Endothelial cell (in vitro differentiated cells): Measurements from ENCODE around the gene PPP1R3C. TPM values are rescaled to one million over a fixed set of nuclear protein-coding genes. Genes with fewer than 3 reads are reported as not detected.

ENCODE experiments used
- DNase-seq: peaks from one replicate; pipeline ENCODE4 v3.0.0; 2021; ENCODE audit warnings: low spot score
- H3K27ac Mint-ChIP-seq: one replicate; pipeline ENCODE4 v1.8.0; 2021; ENCODE audit warnings: mixed read lengths, inconsistent platforms; ENCODE audit not compliant: unreplicated experiment
- H3K27me3 Mint-ChIP-seq: one replicate; pipeline ENCODE4 v1.8.0; 2021; ENCODE audit warnings: mild to moderate bottlenecking, moderate library complexity, mixed read lengths, inconsistent platforms; ENCODE audit not compliant: unreplicated experiment
- H3K36me3 Mint-ChIP-seq: one replicate; pipeline ENCODE4 v1.8.0; 2021; ENCODE audit warnings: mild to moderate bottlenecking, low read depth, mixed read lengths, inconsistent platforms; ENCODE audit not compliant: unreplicated experiment
- H3K4me1 Mint-ChIP-seq: one replicate; pipeline ENCODE4 v1.8.0; 2021; ENCODE audit warnings: mild to moderate bottlenecking, mixed read lengths, inconsistent platforms; ENCODE audit not compliant: unreplicated experiment
- H3K4me3 Mint-ChIP-seq: one replicate; pipeline ENCODE4 v1.8.0; 2021; ENCODE audit warnings: mild to moderate bottlenecking, mixed read lengths, inconsistent platforms; ENCODE audit not compliant: unreplicated experiment
- H3K9me3 Mint-ChIP-seq: one replicate; pipeline ENCODE4 v1.8.0; 2021; ENCODE audit warnings: mixed read lengths, inconsistent platforms; ENCODE audit not compliant: unreplicated experiment
- CTCF ChIP-seq: fragments of 200-600 bp; sonication (generic); IDR thresholded peaks from one replicate; pipeline ENCODE4 v1.5.0; 2021; ENCODE audit warnings: antibody characterized with exemption; ENCODE audit not compliant: unreplicated experiment
- total RNA-seq: library from RNA; stranded (reverse); fragmentation: NEBNext Ultra II Directional; extraction: Animal tissue kit (Norgen Biotek cat#: 25700); gene quantifications from one replicate; pipeline ENCODE4 v1.2.1, GENCODE V29; 2021; ENCODE audit not compliant: unreplicated experiment

Gene PPP1R3C
- total RNA-seq, 1 donor from 2014 or later, result 0.31 TPM

GRCh38 chr10:91604553-91605534 lies 28.0 kb downstream of the PPP1R3C start:
- no peak for DNase-seq
- H3K36me3 Mint-ChIP-seq, result no peaks in the 10 kb centered on the region
- TF ChIP-seq CTCF, result no peak
- H3K4me1 Mint-ChIP-seq, result no peaks in the 10 kb centered on the region
- no peaks in the 10 kb centered on the region for H3K27me3 Mint-ChIP-seq
- H3K4me3 Mint-ChIP-seq, result no peak overlapping the region
- no peaks in the 10 kb centered on the region for H3K9me3 Mint-ChIP-seq
- H3K27ac Mint-ChIP-seq, result no peak overlapping the region

DNA sequence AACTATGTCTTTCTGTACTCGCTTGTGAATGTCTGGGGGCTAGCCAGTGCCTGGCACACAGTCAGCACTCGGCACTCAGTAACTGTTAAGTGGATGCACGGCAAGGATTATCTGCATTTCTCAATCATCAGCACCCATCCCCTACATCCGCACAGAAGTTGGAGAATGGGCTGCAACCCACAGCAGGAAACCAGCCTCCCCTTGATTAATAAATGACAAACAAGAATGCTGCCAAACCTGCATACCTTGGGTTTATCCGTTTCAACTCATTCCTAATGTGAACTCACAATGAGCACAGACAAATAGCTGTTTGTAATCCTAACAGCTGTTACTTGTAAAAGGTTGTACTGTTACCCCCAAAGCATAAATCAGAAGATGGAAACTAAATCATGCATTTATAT lies 28.9 kb downstream of the PPP1R3C start:
- no peak for TF ChIP-seq CTCF
- H3K36me3 Mint-ChIP-seq, result no peaks in the 10 kb centered on the region
- H3K4me1 Mint-ChIP-seq, result no peaks in the 10 kb centered on the region
- no peak for DNase-seq
- no peak overlapping the region for H3K4me3 Mint-ChIP-seq
- H3K27ac Mint-ChIP-seq, result no peak overlapping the region
- no peaks in the 10 kb centered on the region for H3K27me3 Mint-ChIP-seq
- no peaks in the 10 kb centered on the region for H3K9me3 Mint-ChIP-seq

DNA sequence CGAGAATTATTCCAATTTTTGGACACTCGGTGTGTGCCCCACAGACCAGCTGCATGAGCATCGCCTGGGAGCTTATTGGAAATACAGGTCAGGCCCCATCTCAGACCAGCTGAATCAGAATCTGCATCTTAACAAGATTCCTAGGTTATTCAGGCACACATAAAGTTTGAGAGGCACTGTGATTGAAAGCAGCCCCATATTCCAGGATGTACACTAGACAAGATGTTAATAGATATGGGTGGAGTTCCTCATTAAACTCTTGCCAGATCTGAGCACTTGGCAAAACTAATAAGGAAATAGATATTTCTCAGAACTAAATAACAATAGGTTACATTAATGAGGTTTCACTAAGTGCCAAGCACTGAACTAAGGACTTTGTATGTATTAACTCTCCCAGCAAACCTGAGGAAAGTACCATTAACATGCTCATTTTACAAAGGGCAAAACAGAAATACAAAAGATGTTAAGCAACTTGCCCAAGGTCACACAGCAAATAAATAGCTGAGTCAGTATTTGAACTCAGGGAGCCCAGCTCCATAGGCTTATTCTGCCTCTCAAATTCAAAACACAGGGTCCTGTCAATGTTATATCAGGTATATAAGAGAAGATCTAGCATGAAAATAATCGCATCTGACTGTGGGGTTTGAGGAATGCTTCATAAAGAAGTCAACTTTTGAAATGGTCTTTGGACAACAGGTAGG lies 29.9 kb downstream of the PPP1R3C start:
- no peak for DNase-seq
- Mint-ChIP-seq H3K36me3 (no peaks in the 10 kb centered on the region), H3K27me3 (no peaks in the 10 kb centered on the region), H3K4me1 (no peaks in the 10 kb centered on the region), H3K27ac (no peak overlapping the region), H3K9me3 (no peaks in the 10 kb centered on the region), H3K4me3 (no peak overlapping the region)
- no peak for TF ChIP-seq CTCF

GRCh38 chr10:91602449-91602848 lies 30.4 kb downstream of the PPP1R3C start:
- Mint-ChIP-seq H3K9me3 (no peaks in the 10 kb centered on the region), H3K4me3 (no peak overlapping the region), H3K36me3 (no peaks in the 10 kb centered on the region), H3K27ac (no peak overlapping the region), H3K4me1 (no peaks in the 10 kb centered on the region), H3K27me3 (no peaks in the 10 kb centered on the region)
- TF ChIP-seq CTCF, result no peak
- no peak for DNase-seq

DNA sequence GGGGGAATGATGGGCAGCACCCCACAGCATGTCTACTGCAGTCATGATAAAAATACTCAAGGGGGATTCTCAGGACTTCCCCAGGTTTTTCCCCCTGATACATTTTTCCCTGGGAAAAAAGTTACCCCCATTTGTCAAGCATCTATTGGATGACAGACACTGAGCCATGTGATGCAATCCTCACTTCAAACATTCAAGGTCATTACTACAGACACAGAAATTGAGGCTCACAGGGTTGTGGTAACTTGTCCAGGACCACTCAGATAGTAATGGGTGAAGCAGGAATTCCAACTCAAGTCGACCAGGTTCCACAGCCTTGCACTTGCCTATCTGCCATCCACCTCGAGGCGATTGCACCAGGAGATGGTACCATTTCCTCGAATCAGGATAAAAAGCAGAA lies 31.7 kb downstream of the PPP1R3C start:
- no peaks in the 10 kb centered on the region for H3K4me1 Mint-ChIP-seq
- no peak for TF ChIP-seq CTCF

More for the DNA sequence above, 31.7 kb downstream of the PPP1R3C start:
- H3K36me3 Mint-ChIP-seq, result no peaks in the 10 kb centered on the region
- DNase-seq, result no peak
- H3K4me3 Mint-ChIP-seq, result no peak overlapping the region
- H3K27me3 Mint-ChIP-seq, result no peaks in the 10 kb centered on the region
- H3K27ac Mint-ChIP-seq, result no peak overlapping the region
- no peaks in the 10 kb centered on the region for H3K9me3 Mint-ChIP-seq
